HG02938 (cell line): ENCODE results near the gene GBF1.
A peak's percentile ranks its signal among the peaks of the same experiment; 100 is the strongest.
"Not testable (repeated sequence)": the region's sequence is repeated elsewhere in the genome, so short reads cannot be mapped to it uniquely, and the experiment has no call there.

ENCODE experiments used
- ATAC-seq: cut with Tn5 transposase; IDR thresholded peaks from one replicate; pipeline ENCODE4 v1.9.1; 2021; ENCODE audit warnings: mild to moderate bottlenecking, moderate library complexity; ENCODE audit not compliant: unreplicated experiment

Gene GBF1

GRCh38 chr10:102230861-102231356 lies 14.4 kb upstream of the GBF1 start:
- no peak for ATAC-seq

- ATAC-seq: no peak
Measured at GRCh38 chr10:102231357-102232318, 13.7 kb upstream of the GBF1 start.

- no peak for ATAC-seq
Measured at GRCh38 chr10:102233997-102234396, 11.3 kb upstream of the GBF1 start.

- no peak for ATAC-seq
Measured at GRCh38 chr10:102234888-102235597, 10.3 kb upstream of the GBF1 start.

GRCh38 chr10:102235598-102235920 lies 9.8 kb upstream of the GBF1 start:
- no peak for ATAC-seq

- ATAC-seq: no peak
Measured at GRCh38 chr10:102236006-102236405, 9.3 kb upstream of the GBF1 start.

GRCh38 chr10:102237711-102238252 lies 7.5 kb upstream of the GBF1 start:
- no peak for ATAC-seq

- ATAC-seq: no peak
Measured at GRCh38 chr10:102240467-102241031, 4.8 kb upstream of the GBF1 start.

GRCh38 chr10:102241032-102241443 lies 4.3 kb upstream of the GBF1 start:
- ATAC-seq: peak; percentile 5

- ATAC-seq: peak; percentile 34
Measured at GRCh38 chr10:102241444-102242117, 3.8 kb upstream of the GBF1 start, which contains the start of gene PITX3. Gene PITX3 (minus strand): TSS chr10:102241512. CDS start chr10:102232080, 9,432 bp downstream.

- ATAC-seq: no peak
Measured at GRCh38 chr10:102242118-102242485, 3.2 kb upstream of the GBF1 start.

GRCh38 chr10:102243309-102243708 lies 2.0 kb upstream of the GBF1 start:
- ATAC-seq: no peak

GRCh38 chr10:102245932-102246251 lies 560 bp downstream of the GBF1 start:
- ATAC-seq: no peak

GRCh38 chr10:102246261-102246660 lies 929 bp downstream of the GBF1 start:
- ATAC-seq: no peak

GRCh38 chr10:102247734-102248133 lies 2.4 kb downstream of the GBF1 start:
- ATAC-seq: no peak

GRCh38 chr10:102252508-102252907 lies 7.2 kb downstream of the GBF1 start:
- not testable (repeated sequence) for ATAC-seq

- no peak for ATAC-seq
Measured at GRCh38 chr10:102254426-102254825, 9.1 kb downstream of the GBF1 start.

GRCh38 chr10:102255404-102255803 lies 10.1 kb downstream of the GBF1 start:
- ATAC-seq: no peak

GRCh38 chr10:102261196-102261595 lies 15.9 kb downstream of the GBF1 start:
- ATAC-seq: no peak

GRCh38 chr10:102261842-102262241 lies 16.5 kb downstream of the GBF1 start:
- no peak for ATAC-seq
